ENCODE data around the gene S100A7.

The S100A7 gene

GRCh38 chr1:153434746-153435455 lies 25.6 kb downstream of the S100A7 start:
- no peak for TF ChIP-seq CTCF (IDR thresholded peaks at IDR 0.05; ENCODE audit: low read depth, low read length)
- no peak overlapping the region for H3K4me3 ChIP-seq (ENCODE audit: low read depth, low read length)

GRCh38 chr1:153432874-153433681 lies 27.4 kb downstream of the S100A7 start:
- no peak for TF ChIP-seq CTCF (IDR thresholded peaks at IDR 0.05; ENCODE audit: low read depth, low read length)
- no peak overlapping the region for H3K4me3 ChIP-seq (ENCODE audit: low read depth, low read length)

- no peak for TF ChIP-seq CTCF (IDR thresholded peaks at IDR 0.05; ENCODE audit: low read depth, low read length)
- H3K4me3 ChIP-seq (ENCODE audit: low read depth, low read length): no peak overlapping the region
Observed at GRCh38 chr1:153431928-153432327, 28.5 kb downstream of the S100A7 start.

- H3K4me3 ChIP-seq (ENCODE audit: low read depth, low read length): no peak overlapping the region
- no peak for TF ChIP-seq CTCF (IDR thresholded peaks at IDR 0.05; ENCODE audit: low read depth, low read length)
Observed at GRCh38 chr1:153431427-153431826, 29.0 kb downstream of the S100A7 start.

- TF ChIP-seq CTCF (IDR thresholded peaks at IDR 0.05; ENCODE audit: low read depth, low read length): no peak
Observed at GRCh38 chr1:153431002-153431401, 29.4 kb downstream of the S100A7 start.

GRCh38 chr1:153430561-153430960 lies 29.9 kb downstream of the S100A7 start:
- TF ChIP-seq CTCF (IDR thresholded peaks at IDR 0.05; ENCODE audit: low read depth, low read length): no peak

More at GRCh38 chr1:153431002-153431401, 29.4 kb downstream of the S100A7 start:
- H3K4me3 ChIP-seq (ENCODE audit: low read depth, low read length): no peak overlapping the region

GRCh38 chr1:153430166-153430553 lies 30.3 kb downstream of the S100A7 start:
- TF ChIP-seq CTCF (IDR thresholded peaks at IDR 0.05; ENCODE audit: low read depth, low read length): no peak
- no peak overlapping the region for H3K4me3 ChIP-seq (ENCODE audit: low read depth, low read length)

More at GRCh38 chr1:153430561-153430960, 29.9 kb downstream of the S100A7 start:
- no peak overlapping the region for H3K4me3 ChIP-seq (ENCODE audit: low read depth, low read length)
